ENCODE data around the gene NARF. TPM values are rescaled to one million over a fixed set of nuclear protein-coding genes. Genes with fewer than 3 reads are reported as not detected.
"Not testable (repeated sequence)": the region's sequence is repeated elsewhere in the genome, so short reads cannot be mapped to it uniquely, and the experiment has no call there.

Gene NARF
- total RNA-seq (2014; rRNA removed; shearing (Covaris generic)): 41.6 and 58.5 TPM in 2 replicates

DNA sequence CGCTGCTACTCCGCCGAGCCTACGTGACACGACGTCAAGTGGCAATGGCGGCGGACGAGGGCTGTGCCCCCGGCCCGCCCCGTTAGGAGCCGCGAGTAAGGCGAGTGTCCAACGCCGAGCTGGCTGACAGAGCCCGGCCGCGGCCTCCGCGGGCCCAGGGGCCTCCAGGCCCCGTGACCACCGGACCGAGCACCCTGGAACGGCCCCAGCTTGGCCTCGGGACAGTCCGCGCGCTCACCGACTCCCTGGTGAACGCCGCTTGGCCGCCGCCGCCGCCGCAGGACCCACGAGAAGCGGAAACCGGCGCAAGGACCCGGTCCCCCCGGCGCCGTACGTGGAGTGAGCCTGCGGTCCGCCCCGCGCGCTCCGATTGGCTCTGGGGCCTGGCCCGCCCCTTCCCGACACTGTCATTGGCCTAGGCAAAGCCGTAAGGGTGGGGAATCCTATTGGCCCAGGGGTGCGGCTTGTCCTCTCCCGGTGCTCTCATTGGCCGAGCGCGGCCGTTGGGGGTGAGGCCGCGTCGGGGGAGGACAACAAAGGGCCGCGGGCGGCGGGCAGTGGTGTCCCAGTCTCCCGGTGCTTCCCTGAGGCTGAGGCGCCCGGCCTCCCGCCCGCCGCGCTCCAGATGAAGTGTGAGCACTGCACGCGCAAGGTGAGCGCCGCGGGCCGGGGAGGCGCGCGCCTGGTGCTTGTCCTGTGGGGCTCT, at the start of gene NARF:
Gene NARF, plus strand, starts transcription at position 563 of the 706 bp plus-strand sequence. Its CDS starts 63 bp downstream, at position 626.
- H3K4me3 ChIP-seq: peak within 1 kb of the TSS; percentile 81
- H3K27me3 ChIP-seq (replicated peaks): no peaks in the 10 kb centered on the region
- H3K4me1 ChIP-seq (replicated peaks): peaks cover 14% of the 10 kb centered on the region
- H3K9me3 ChIP-seq (replicated peaks): no peaks in the 10 kb centered on the region
- DNase-seq (ENCODE audit: low read depth in 1 of 2, low spot score in 2 of 2): peak; percentile 100
- peaks cover 36% of the 10 kb centered on the region for H3K36me3 ChIP-seq
- H3K27ac ChIP-seq: peak within 1 kb of the TSS; percentile 98

DNA sequence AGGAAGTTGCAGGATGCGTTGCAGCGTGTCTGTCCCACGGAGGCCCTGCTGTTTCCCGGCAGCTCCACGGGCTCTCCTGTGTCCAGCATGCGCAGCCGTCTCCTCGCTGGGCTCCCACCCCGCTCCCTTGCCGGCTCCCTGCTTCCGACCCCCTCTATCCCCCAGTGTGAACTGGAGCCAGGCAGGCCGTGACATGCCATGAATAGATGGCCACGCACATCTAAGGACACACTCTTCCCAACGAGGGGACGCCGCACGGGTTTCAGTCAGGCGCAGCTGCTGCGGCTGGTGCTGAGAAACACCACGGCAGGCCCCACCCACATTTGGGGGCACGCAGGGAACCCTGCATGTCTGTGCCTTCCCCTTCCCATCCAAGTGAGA, 49.6 kb upstream of the NARF start:
- Histone ChIP-seq H3K27me3 (replicated peaks) (no peaks in the 10 kb centered on the region), H3K9me3 (replicated peaks) (no peaks in the 10 kb centered on the region), H3K4me1 (replicated peaks) (peaks cover 67% of the 10 kb centered on the region), H3K4me3 (no peak overlapping the region), H3K36me3 (peaks cover 31% of the 10 kb centered on the region), H3K27ac (peak overlapping the region; percentile 82)
- DNase-seq (ENCODE audit: low read depth in 1 of 2, low spot score in 2 of 2): no peak

DNA sequence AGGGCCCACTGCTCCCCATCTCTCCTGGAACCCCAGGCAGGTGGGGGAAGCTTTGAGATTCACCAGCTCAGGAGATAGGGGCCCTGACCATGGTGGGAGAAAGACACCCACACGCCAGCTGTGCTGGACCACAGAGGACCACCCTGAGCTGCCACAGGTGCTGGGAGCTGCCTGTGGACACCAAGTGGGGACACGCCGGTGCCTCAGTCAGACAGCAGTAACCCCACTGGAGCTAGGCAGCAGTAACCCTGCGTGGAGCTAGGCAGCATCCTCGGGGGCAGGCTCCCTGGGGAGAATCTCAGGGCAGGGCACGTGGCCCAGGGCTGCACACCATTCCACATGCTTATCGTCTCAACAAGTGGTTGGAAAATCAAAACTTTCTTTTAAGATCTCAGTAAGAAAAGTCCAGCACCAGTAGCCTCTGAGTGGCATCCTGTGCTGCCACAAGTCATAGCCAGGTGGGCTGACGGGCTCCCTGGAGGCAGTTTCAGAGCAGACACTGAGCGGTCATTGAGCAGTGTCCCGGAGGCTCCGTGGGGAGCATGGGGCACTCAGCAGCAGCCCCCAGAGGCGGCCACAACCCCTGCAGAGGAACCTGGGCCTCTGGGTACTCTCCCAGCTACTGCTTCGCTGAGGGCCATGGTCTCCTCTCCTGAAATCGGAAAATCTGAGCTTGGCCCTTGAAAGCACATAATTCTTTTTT, 48.4 kb upstream of the NARF start:
- Histone ChIP-seq H3K27me3 (replicated peaks) (no peaks in the 10 kb centered on the region), H3K4me3 (no peak overlapping the region; the same call in 1 of the 2 replicates), H3K27ac (no peak overlapping the region), H3K4me1 (replicated peaks) (peaks cover 77% of the 10 kb centered on the region), H3K9me3 (replicated peaks) (no peaks in the 10 kb centered on the region), H3K36me3 (peaks cover 30% of the 10 kb centered on the region)
- DNase-seq (ENCODE audit: low read depth in 1 of 2, low spot score in 2 of 2): no peak

DNA sequence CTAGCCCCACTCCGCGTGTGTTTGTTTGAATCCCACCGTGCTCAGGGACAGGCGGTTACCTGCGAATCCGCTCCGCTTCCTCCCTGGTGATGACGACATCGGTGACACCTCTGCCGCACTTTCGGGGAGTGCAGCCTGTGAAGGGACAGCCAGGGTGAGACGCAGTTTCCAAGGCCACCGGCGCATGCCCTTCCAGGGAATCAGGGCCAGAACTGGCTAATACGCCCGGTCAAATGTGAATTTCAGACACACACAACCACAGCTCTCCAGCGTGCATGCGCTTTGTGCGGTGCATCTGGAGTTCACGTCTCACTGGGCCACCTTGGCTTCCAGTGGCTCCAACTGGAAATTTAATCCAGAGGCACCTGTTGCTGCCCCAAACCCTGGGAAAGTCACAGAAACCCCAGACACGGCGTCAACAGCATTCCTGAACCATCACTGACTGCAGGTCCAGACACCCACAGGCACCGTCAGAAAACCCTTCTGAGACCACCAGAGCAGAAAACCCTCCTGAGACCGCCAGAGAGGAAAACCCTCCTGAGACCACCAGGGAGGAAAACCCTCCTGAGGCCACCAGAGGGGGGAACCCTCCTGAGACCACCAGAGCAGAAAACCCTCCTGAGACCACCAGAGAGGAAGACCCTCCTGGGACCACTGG, 47.0 kb upstream of the NARF start:
- Histone ChIP-seq H3K27ac (peak overlapping the region; percentile 72), H3K27me3 (replicated peaks) (no peaks in the 10 kb centered on the region), H3K36me3 (peaks cover 24% of the 10 kb centered on the region), H3K9me3 (replicated peaks) (no peaks in the 10 kb centered on the region), H3K4me1 (replicated peaks) (peaks cover 71% of the 10 kb centered on the region), H3K4me3 (peak overlapping the region; percentile 22)
- DNase-seq (ENCODE audit: low read depth in 1 of 2, low spot score in 2 of 2): peak; percentile 88 to 95

DNA sequence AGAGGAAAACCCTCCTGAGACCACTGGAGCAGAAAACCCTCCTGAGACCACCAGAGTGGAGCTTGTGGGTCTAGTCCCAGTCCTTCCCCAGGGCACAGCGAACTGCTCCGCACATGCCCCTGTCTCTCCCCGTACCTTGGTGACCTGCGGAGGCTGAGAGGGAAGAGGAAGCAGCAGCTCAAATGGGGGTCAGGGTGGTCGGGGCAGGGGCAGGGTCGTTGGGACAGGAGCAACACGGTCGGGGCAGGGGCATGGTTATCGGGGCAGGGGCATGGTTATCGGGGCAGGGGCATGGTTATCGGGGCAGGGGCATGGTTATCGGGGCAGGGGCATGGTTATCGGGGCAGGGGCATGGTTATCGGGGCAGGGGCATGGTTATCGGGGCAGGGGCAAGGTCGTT, 46.5 kb upstream of the NARF start:
- H3K4me1 ChIP-seq (replicated peaks): peaks cover 65% of the 10 kb centered on the region
- not testable (repeated sequence) for H3K9me3 ChIP-seq (replicated peaks); H3K27ac ChIP-seq; H3K4me3 ChIP-seq; DNase-seq (ENCODE audit: low read depth in 1 of 2, low spot score in 2 of 2); H3K27me3 ChIP-seq (replicated peaks)
- H3K36me3 ChIP-seq: peaks cover 23% of the 10 kb centered on the region

DNA sequence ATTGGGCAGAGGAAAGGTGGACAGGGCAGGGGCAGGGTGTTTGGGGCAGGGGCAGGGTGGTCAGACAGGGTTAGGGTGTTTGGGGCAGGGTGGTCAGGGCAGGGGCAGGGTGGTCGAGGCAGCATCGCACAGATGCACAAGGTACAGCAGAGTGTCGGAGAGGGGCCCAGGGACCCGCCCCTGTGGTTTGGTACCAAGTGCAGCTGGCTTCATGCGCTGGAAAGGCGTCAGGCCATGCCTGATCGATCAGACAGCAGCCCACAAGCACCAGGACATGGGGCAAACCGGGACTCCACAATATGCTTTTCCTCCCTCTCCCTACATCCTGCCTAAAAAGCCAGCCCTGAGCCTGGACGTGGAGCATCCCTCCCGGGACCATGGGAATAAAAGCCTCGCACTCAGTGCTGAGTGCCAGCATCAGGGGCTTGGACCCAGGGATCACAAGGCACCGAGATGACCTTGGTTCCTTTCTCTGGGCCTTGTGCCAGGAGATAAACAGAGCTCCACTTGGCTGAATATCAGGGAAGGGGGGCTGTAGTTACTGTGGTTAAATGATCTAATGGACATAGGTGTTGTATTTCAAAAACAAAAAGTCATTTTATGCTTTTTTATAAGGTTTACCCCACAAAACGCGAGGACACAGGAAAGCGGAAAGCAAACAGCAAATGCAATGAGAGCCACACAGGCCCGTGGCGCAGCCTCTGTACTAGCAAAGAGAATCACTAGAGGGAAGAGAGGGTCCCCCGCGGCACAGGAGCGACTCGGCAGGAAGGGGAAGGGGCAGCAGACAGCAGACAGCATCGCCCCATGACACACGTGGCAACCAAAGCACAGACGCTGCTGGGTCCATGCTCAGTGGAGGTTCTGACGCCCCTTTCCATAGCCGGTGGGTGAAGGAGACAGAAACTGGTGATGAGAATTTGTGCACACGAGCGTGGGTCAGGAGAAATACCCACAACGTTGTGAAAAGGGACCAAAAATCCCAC, 45.7 kb upstream of the NARF start:
- no peak overlapping the region for H3K4me3 ChIP-seq
- H3K9me3 ChIP-seq (replicated peaks): no peaks in the 10 kb centered on the region
- DNase-seq (ENCODE audit: low read depth in 1 of 2, low spot score in 2 of 2): peak in 1 of 2 experiments; percentile 46
- H3K27ac ChIP-seq: peak overlapping the region; percentile 16; the same call in 1 of the 2 replicates
- H3K27me3 ChIP-seq (replicated peaks): no peaks in the 10 kb centered on the region
- H3K4me1 ChIP-seq (replicated peaks): peaks cover 61% of the 10 kb centered on the region
- H3K36me3 ChIP-seq: peaks cover 23% of the 10 kb centered on the region

DNA sequence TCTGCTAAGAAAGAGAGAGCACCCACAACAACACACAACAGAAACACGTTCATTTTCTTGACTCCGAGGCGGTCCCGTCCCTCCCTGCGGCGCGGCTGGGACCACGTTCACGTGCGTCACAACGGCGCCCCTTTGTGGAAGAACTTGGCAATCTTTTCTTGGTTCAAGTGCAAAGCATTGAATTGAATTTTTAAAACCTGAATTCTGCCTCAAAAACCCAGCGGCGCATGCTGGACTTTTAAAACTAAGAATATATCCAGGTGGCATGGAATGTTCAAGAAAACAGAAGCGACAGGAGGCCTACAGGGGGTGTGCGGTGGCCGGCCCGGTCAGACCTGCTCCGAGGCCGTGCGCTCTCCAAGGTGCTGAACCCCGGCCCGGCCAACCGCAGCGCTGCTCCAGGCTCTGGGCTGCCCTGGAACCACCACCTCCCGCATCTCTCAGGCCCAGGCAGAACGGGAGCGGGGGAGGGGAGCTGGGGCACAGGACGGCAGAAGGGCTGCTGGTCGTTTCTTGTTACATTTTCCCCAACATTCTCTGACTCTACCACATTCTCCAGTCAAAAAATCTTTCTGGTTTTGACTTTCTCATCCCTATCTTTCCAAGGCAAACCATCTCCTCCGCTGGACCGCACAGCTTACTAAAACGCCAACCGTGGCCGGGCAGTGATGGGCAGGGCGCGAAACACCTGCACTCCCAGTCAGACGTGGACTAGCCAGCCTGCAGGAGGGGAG, 43.8 kb upstream of the NARF start:
- peak; percentile 80 to 87 for DNase-seq (ENCODE audit: low read depth in 1 of 2, low spot score in 2 of 2)
- Histone ChIP-seq H3K4me3 (no peak overlapping the region), H3K36me3 (peaks cover 21% of the 10 kb centered on the region), H3K9me3 (replicated peaks) (peaks cover 6% of the 10 kb centered on the region; the same call in 1 of the 2 replicates), H3K27me3 (replicated peaks) (no peaks in the 10 kb centered on the region), H3K27ac (no peak overlapping the region), H3K4me1 (replicated peaks) (peaks cover 51% of the 10 kb centered on the region)

DNA sequence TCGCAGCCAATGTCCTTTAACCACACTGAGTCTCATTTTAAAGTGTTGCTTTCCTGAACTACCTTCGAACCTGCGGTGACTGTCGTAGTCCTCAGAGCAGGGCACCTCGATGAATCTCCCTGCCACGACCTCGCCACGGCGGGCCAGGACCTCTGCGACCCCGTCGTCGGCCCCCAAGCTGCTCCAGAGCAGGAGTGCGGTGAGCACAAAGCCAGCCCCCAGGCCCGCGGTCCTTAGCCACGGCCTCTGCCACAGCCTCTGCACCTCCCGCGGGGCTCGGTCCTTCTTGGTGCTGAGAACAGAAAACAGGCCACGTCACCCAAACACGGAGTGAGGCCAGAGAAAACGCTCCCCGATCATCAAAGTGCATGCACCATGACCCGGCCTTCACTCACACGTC, 43.2 kb upstream of the NARF start:
- H3K4me3 ChIP-seq: no peak overlapping the region
- no peaks in the 10 kb centered on the region for H3K27me3 ChIP-seq (replicated peaks)
- peaks cover 45% of the 10 kb centered on the region for H3K4me1 ChIP-seq (replicated peaks)
- H3K9me3 ChIP-seq (replicated peaks): peaks cover 6% of the 10 kb centered on the region; the same call in 1 of the 2 replicates
- H3K36me3 ChIP-seq: peaks cover 21% of the 10 kb centered on the region
- H3K27ac ChIP-seq: no peak overlapping the region
- DNase-seq (ENCODE audit: low read depth in 1 of 2, low spot score in 2 of 2): no peak

DNA sequence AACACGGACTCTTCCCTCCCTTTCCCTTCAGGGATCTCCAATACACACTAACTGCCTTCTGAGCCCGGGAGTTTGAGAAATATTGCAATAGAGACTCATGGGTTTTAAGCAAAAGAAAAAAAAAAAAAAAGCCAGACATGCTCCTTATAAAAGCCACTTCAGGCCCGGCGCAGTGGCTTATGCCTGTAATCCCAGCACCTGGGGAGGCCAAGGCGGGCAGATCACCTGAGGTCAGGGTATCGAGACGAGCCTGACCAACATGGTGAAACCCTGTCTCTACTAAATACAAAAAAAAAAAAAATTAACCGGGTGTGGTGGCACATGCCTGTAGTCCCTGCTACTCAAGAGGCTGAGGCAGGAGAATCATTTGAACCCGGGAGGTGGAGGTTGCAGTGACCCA, 42.8 kb upstream of the NARF start:
- Histone ChIP-seq H3K4me1 (replicated peaks) (peaks cover 44% of the 10 kb centered on the region), H3K27ac (no peak overlapping the region), H3K9me3 (replicated peaks) (peaks cover 6% of the 10 kb centered on the region; the same call in 1 of the 2 replicates), H3K36me3 (peaks cover 25% of the 10 kb centered on the region), H3K27me3 (replicated peaks) (no peaks in the 10 kb centered on the region), H3K4me3 (no peak overlapping the region)
- DNase-seq (ENCODE audit: low read depth in 1 of 2, low spot score in 2 of 2): no peak

DNA sequence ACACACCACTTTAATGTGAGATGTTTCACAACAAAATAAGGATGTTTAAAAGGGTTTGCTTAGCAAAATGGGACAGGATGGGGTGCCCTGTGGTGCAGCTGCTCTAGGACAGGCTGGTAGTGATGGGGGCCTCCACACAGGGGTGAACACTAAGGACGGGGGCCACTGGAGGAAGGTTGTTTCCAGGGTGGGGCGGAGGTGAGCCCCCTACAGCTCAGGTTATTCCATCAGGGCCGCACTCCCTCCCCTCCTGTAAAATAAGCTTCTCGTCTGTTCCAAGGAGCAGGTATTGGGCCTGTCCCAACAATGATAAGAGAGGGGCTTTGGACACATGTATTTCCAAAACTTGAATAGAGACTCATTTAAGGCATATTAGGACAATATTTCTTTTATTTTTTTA, 42.3 kb upstream of the NARF start:
- no peak overlapping the region for H3K27ac ChIP-seq
- DNase-seq (ENCODE audit: low read depth in 1 of 2, low spot score in 2 of 2): no peak
- H3K4me1 ChIP-seq (replicated peaks): peaks cover 41% of the 10 kb centered on the region
- no peaks in the 10 kb centered on the region for H3K27me3 ChIP-seq (replicated peaks)
- peaks cover 6% of the 10 kb centered on the region; the same call in 1 of the 2 replicates for H3K9me3 ChIP-seq (replicated peaks)
- peaks cover 30% of the 10 kb centered on the region for H3K36me3 ChIP-seq
- no peak overlapping the region for H3K4me3 ChIP-seq

DNA sequence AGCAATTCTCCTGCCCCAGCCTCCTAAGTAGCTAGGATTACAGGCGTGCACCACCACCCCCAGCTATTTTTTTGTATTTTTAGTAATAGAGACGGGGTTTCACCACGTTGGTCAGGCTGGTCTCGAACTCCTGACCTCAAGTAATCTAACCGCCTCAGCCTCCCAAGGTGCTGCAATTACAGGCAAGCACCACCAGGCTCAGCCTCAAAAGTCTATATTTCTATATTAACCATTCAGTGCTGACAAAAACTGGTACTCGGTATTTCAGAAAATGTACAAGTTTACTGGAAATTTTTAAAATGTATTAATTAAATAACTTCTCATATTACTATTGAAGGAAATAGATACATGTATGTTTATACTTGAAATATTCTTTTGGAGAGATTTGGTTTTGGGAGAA, 41.8 kb upstream of the NARF start:
- H3K4me1 ChIP-seq (replicated peaks): peaks cover 36% of the 10 kb centered on the region
- H3K4me3 ChIP-seq: no peak overlapping the region
- peaks cover 35% of the 10 kb centered on the region for H3K36me3 ChIP-seq
- H3K9me3 ChIP-seq (replicated peaks): peaks cover 6% of the 10 kb centered on the region; the same call in 1 of the 2 replicates
- DNase-seq (ENCODE audit: low read depth in 1 of 2, low spot score in 2 of 2): no peak
- H3K27me3 ChIP-seq (replicated peaks): no peaks in the 10 kb centered on the region
- no peak overlapping the region for H3K27ac ChIP-seq

Measured in SJSA1 (cell line).